ENCODE data around the gene RPH3AL.

RPH3AL gene

DNA sequence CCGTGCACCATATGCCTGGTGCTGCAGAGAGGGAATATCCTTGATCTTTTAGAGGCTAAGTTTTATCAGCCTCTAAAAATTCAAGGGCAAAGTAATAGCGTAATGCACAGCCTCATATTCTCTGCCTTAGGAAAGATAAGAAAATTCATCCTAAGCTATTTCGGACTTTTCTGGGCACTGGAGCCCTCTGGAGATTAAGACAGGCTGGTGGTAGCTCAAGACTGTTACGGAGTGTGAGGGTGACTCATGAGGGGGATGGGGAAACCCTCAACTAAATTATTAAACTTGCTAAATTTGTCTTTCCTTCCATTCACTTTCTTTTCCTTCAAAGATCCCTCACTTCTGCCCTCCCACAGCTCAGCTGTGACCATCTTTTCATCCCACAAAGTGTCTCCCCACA, 73.3 kb downstream of the RPH3AL start (continued):
- TF ChIP-seq ZNF544 (tag by site-specific recombination; IDR thresholded peaks at IDR 0.05) (no peak), ZNF610 (tag by site-specific recombination; IDR thresholded peaks at IDR 0.05; ENCODE audit: borderline replicate concordance) (no peak), ZNF560 (tag by site-specific recombination; IDR thresholded peaks at IDR 0.05; ENCODE audit: borderline replicate concordance) (no peak), ZNF24 (tag by site-specific recombination; IDR thresholded peaks at IDR 0.05) (no peak), ZNF529 (tag by site-specific recombination; IDR thresholded peaks at IDR 0.05; ENCODE audit: insufficient replicate concordance) (no peak), KLF9 (tag by site-specific recombination; IDR thresholded peaks at IDR 0.05; ENCODE audit: low read depth) (no peak)
- TF ChIP-seq, protein P1, sequence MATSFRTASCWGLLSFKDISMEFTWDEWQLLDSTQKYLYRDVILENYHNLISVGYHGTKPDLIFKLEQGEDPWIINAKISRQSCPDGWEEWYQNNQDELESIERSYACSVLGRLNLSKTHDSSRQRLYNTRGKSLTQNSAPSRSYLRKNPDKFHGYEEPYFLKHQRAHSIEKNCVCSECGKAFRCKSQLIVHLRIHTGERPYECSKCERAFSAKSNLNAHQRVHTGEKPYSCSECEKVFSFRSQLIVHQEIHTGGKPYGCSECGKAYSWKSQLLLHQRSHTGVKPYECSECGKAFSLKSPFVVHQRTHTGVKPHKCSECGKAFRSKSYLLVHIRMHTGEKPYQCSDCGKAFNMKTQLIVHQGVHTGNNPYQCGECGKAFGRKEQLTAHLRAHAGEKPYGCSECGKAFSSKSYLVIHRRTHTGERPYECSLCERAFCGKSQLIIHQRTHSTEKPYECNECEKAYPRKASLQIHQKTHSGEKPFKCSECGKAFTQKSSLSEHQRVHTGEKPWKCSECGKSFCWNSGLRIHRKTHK (tag by site-specific recombination; IDR thresholded peaks at IDR 0.05), result no peak
- TF ChIP-seq, protein P2, sequence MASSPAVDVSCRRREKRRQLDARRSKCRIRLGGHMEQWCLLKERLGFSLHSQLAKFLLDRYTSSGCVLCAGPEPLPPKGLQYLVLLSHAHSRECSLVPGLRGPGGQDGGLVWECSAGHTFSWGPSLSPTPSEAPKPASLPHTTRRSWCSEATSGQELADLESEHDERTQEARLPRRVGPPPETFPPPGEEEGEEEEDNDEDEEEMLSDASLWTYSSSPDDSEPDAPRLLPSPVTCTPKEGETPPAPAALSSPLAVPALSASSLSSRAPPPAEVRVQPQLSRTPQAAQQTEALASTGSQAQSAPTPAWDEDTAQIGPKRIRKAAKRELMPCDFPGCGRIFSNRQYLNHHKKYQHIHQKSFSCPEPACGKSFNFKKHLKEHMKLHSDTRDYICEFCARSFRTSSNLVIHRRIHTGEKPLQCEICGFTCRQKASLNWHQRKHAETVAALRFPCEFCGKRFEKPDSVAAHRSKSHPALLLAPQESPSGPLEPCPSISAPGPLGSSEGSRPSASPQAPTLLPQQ (tag by site-specific recombination; IDR thresholded peaks at IDR 0.05), result no peak

DNA sequence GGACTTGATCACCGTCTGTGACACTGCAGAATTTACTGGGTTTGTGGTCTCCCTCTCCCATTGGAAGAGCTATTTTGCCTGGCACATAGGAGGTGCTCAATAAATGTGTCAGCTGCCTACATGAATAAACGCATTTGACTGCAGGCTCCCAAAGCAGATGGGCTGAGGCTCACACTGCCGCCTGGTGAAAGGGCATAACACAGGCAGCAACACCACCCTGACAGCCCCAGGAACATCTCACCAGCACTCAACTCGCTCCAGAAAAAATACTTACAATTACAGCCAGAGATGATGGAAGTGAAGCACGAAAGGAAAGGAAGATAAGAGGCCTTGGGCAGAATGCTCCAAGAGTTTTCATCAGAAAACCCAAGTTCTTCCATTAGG, 73.9 kb downstream of the RPH3AL start:
- Histone ChIP-seq H3K4me1 (ENCODE audit: control insufficient read depth, insufficient read depth, low read length) (no peaks in the 10 kb centered on the region), H3K4me3 (ENCODE audit: low read depth, low read length) (no peak overlapping the region), H3K27ac (ENCODE audit: extremely low read depth, low read depth, low read length) (no peak overlapping the region), H3K36me3 (ENCODE audit: control insufficient read depth in 2 of 2, insufficient read depth in 1 of 2, low read length in 2 of 2) (no peaks in the 10 kb centered on the region), H3K9me3 (ENCODE audit: control insufficient read depth, insufficient read depth, low read depth, low read length) (no peaks in the 10 kb centered on the region)
- TF ChIP-seq, protein P3, sequence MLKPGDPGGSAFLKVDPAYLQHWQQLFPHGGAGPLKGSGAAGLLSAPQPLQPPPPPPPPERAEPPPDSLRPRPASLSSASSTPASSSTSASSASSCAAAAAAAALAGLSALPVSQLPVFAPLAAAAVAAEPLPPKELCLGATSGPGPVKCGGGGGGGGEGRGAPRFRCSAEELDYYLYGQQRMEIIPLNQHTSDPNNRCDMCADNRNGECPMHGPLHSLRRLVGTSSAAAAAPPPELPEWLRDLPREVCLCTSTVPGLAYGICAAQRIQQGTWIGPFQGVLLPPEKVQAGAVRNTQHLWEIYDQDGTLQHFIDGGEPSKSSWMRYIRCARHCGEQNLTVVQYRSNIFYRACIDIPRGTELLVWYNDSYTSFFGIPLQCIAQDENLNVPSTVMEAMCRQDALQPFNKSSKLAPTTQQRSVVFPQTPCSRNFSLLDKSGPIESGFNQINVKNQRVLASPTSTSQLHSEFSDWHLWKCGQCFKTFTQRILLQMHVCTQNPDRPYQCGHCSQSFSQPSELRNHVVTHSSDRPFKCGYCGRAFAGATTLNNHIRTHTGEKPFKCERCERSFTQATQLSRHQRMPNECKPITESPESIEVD (tag by site-specific recombination; IDR thresholded peaks at IDR 0.05), result no peak
- TF ChIP-seq HOXD13 (CRISPR knock-in tag; IDR thresholded peaks at IDR 0.05; ENCODE audit: borderline replicate concordance) (no peak), ZNF292 (tag by site-specific recombination; IDR thresholded peaks at IDR 0.05; ENCODE audit: borderline replicate concordance, low read depth) (no peak), ZNF350 (tag by site-specific recombination; IDR thresholded peaks at IDR 0.05) (no peak), ZNF830 (tag by site-specific recombination; IDR thresholded peaks at IDR 0.05; ENCODE audit: low read depth) (no peak), ZIC2 (tag by site-specific recombination; IDR thresholded peaks at IDR 0.05) (no peak), ZNF521 (tag by site-specific recombination; IDR thresholded peaks at IDR 0.05) (no peak)
- TF ChIP-seq, protein P4, sequence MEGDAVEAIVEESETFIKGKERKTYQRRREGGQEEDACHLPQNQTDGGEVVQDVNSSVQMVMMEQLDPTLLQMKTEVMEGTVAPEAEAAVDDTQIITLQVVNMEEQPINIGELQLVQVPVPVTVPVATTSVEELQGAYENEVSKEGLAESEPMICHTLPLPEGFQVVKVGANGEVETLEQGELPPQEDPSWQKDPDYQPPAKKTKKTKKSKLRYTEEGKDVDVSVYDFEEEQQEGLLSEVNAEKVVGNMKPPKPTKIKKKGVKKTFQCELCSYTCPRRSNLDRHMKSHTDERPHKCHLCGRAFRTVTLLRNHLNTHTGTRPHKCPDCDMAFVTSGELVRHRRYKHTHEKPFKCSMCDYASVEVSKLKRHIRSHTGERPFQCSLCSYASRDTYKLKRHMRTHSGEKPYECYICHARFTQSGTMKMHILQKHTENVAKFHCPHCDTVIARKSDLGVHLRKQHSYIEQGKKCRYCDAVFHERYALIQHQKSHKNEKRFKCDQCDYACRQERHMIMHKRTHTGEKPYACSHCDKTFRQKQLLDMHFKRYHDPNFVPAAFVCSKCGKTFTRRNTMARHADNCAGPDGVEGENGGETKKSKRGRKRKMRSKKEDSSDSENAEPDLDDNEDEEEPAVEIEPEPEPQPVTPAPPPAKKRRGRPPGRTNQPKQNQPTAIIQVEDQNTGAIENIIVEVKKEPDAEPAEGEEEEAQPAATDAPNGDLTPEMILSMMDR (tag by site-specific recombination; IDR thresholded peaks at IDR 0.05), result no peak
- TF ChIP-seq, protein P5, sequence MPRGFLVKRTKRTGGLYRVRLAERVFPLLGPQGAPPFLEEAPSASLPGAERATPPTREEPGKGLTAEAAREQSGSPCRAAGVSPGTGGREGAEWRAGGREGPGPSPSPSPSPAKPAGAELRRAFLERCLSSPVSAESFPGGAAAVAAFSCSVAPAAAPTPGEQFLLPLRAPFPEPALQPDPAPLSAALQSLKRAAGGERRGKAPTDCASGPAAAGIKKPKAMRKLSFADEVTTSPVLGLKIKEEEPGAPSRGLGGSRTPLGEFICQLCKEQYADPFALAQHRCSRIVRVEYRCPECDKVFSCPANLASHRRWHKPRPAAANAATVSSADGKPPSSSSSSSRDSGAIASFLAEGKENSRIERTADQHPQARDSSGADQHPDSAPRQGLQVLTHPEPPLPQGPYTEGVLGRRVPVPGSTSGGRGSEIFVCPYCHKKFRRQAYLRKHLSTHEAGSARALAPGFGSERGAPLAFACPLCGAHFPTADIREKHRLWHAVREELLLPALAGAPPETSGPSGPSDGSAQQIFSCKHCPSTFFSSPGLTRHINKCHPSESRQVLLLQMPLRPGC (tag by site-specific recombination; IDR thresholded peaks at IDR 0.05), result no peak
- TF ChIP-seq, protein P6, sequence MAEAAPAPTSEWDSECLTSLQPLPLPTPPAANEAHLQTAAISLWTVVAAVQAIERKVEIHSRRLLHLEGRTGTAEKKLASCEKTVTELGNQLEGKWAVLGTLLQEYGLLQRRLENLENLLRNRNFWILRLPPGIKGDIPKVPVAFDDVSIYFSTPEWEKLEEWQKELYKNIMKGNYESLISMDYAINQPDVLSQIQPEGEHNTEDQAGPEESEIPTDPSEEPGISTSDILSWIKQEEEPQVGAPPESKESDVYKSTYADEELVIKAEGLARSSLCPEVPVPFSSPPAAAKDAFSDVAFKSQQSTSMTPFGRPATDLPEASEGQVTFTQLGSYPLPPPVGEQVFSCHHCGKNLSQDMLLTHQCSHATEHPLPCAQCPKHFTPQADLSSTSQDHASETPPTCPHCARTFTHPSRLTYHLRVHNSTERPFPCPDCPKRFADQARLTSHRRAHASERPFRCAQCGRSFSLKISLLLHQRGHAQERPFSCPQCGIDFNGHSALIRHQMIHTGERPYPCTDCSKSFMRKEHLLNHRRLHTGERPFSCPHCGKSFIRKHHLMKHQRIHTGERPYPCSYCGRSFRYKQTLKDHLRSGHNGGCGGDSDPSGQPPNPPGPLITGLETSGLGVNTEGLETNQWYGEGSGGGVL (tag by site-specific recombination; IDR thresholded peaks at IDR 0.05), result no peak
- ChIA-PET CTCF (no interaction called here), POLR2A (no interaction called here)
